WTC11 (cell line): Measurements from ENCODE around the gene NEBL. TPM values are rescaled to one million over a fixed set of nuclear protein-coding genes. Genes with fewer than 3 reads are reported as not detected.

Source experiments
- ATAC-seq: fragments of 200-7000 bp; cut with Tn5 transposase; 2 replicates; pipeline ENCODE4 v1.10.0; 2021; ENCODE audit warnings: mild to moderate bottlenecking, moderate library complexity
- CTCF ChIA-PET: fragments of 300-600 bp; sonication (Branson Sonifier 250); formaldehyde crosslinking; loops from one replicate; lab custom pipeline; 2021; ENCODE audit warnings: antibody characterized with exemption; lab: Charles Lee
- POLR2A ChIA-PET: fragments of 350-600 bp; sonication (Branson Sonifier 250); formaldehyde crosslinking; loops from one replicate; lab custom pipeline; 2021; ENCODE audit warnings: antibody characterized with exemption; lab: Charles Lee
- DNase-seq: peaks from one replicate; pipeline ENCODE4 v3.0.0; 2021; ENCODE audit warnings: low spot score
- H3K27ac Mint-ChIP-seq: 2 replicates; pipeline ENCODE4 v1.8.0; 2021; ENCODE audit warnings: mixed read lengths
- H3K27me3 Mint-ChIP-seq: 2 replicates; pipeline ENCODE4 v1.8.0; 2021; ENCODE audit warnings: low read depth, mild to moderate bottlenecking, moderate library complexity, mixed read lengths
- H3K36me3 Mint-ChIP-seq: 2 replicates; pipeline ENCODE4 v1.8.0; 2021; ENCODE audit warnings: mixed read lengths
- H3K4me1 Mint-ChIP-seq: 2 replicates; pipeline ENCODE4 v1.8.0; 2022; ENCODE audit warnings: mixed read lengths
- H3K4me3 Mint-ChIP-seq: 2 replicates; pipeline ENCODE4 v1.8.0; 2021; ENCODE audit warnings: mild to moderate bottlenecking, moderate library complexity, mixed read lengths
- H3K9me3 Mint-ChIP-seq: 2 replicates; pipeline ENCODE4 v1.8.0; 2021; ENCODE audit warnings: mixed read lengths
- AFF4 ChIP-seq: sonication (generic); formaldehyde crosslinking; IDR thresholded peaks from 2 replicates; pipeline ENCODE4 v1.8.1; 2023; ENCODE audit warnings: mild to moderate bottlenecking, missing genetic modification reagents, borderline replicate concordance
- CBFB ChIP-seq: sonication (generic); formaldehyde crosslinking; IDR thresholded peaks from 2 replicates; pipeline ENCODE4 v1.8.1; 2022; ENCODE audit warnings: mild to moderate bottlenecking, low read depth, missing genetic modification reagents
- E2F1 ChIP-seq: sonication (generic); formaldehyde crosslinking; IDR thresholded peaks from 2 replicates; pipeline ENCODE4 v1.8.0; 2022; ENCODE audit warnings: mild to moderate bottlenecking, missing genetic modification reagents
- GTF2I ChIP-seq: fragments of 250-450 bp; sonication (Bioruptor Pico); conservative IDR thresholded peaks from 2 replicates; pipeline ENCODE4 v1.4.0; 2021; ENCODE audit warnings: mild to moderate bottlenecking
- HMGXB4 ChIP-seq: sonication (generic); formaldehyde crosslinking; IDR thresholded peaks from 2 replicates; pipeline ENCODE4 v1.8.1; 2023; ENCODE audit warnings: mild to moderate bottlenecking, moderate library complexity, missing genetic modification reagents
- IRF2 ChIP-seq: sonication (generic); formaldehyde crosslinking; IDR thresholded peaks from 2 replicates; pipeline ENCODE4 v1.8.0; 2022; ENCODE audit warnings: low read depth, missing genetic modification reagents, borderline replicate concordance
- JAZF1 ChIP-seq: fragments of 250-450 bp; sonication (Bioruptor Pico); IDR thresholded peaks from 2 replicates; pipeline ENCODE4 v1.9.0; 2021; ENCODE audit warnings: moderate library complexity, mild to moderate bottlenecking, inconsistent platforms
- NR3C1 ChIP-seq: sonication (generic); formaldehyde crosslinking; conservative IDR thresholded peaks from 2 replicates; pipeline ENCODE4 v1.8.1; 2023; ENCODE audit warnings: low read depth, mild to moderate bottlenecking, missing genetic modification reagents
- RORB ChIP-seq: fragments of 250-450 bp; sonication (Bioruptor Pico); IDR thresholded peaks from 2 replicates; pipeline ENCODE4 v1.9.0; 2021; ENCODE audit warnings: mild to moderate bottlenecking
- USF1 ChIP-seq: sonication (generic); formaldehyde crosslinking; IDR thresholded peaks from 2 replicates; pipeline ENCODE4 v1.8.0; 2022; ENCODE audit warnings: mild to moderate bottlenecking, missing genetic modification reagents
- USF2 ChIP-seq: sonication (generic); formaldehyde crosslinking; IDR thresholded peaks from 2 replicates; pipeline ENCODE4 v1.8.1; 2023; ENCODE audit warnings: mild to moderate bottlenecking, missing genetic modification reagents, moderate library complexity
- ZNF121 ChIP-seq: sonication (generic); formaldehyde crosslinking; IDR thresholded peaks from 2 replicates; pipeline ENCODE4 v1.8.0; 2023; ENCODE audit warnings: missing genetic modification reagents
- ZNF232 ChIP-seq: sonication (generic); formaldehyde crosslinking; IDR thresholded peaks from 2 replicates; pipeline ENCODE4 v1.8.0; 2022; ENCODE audit warnings: mild to moderate bottlenecking, missing genetic modification reagents
- ZNF317 ChIP-seq: sonication (generic); formaldehyde crosslinking; IDR thresholded peaks from 2 replicates; pipeline ENCODE4 v1.8.1; 2023; ENCODE audit warnings: low read depth, mild to moderate bottlenecking, moderate library complexity, missing genetic modification reagents, borderline replicate concordance
- ZNF396 ChIP-seq: fragments of 250-450 bp; sonication (Bioruptor Pico); IDR thresholded peaks from 2 replicates; pipeline ENCODE4 v1.8.0; 2021; ENCODE audit warnings: mild to moderate bottlenecking, moderate library complexity, borderline replicate concordance
- ZNF671 ChIP-seq: fragments of 250-450 bp; sonication (Bioruptor Pico); IDR thresholded peaks from 2 replicates; pipeline ENCODE4 v1.8.0; 2021; ENCODE audit warnings: mild to moderate bottlenecking
- total RNA-seq: library from RNA; stranded (reverse); gene quantifications from 3 replicates; pipeline ENCODE4 v1.2.3, GENCODE V29; 2021
- TF ChIP-seq, protein P1 (sequence below): sonication (generic); formaldehyde crosslinking; IDR thresholded peaks from 2 replicates; pipeline ENCODE4 v1.8.0; 2023; ENCODE audit warnings: missing genetic modification reagents, mild to moderate bottlenecking, borderline replicate concordance
- TF ChIP-seq, protein P2 (sequence below): sonication (generic); formaldehyde crosslinking; IDR thresholded peaks from 2 replicates; pipeline ENCODE4 v1.8.1; 2022; ENCODE audit warnings: low read depth, missing genetic modification reagents, borderline replicate concordance
- TF ChIP-seq, protein P3 (sequence below): sonication (generic); formaldehyde crosslinking; IDR thresholded peaks from 2 replicates; pipeline ENCODE4 v1.8.0; 2022; ENCODE audit warnings: mild to moderate bottlenecking, missing genetic modification reagents

The NEBL gene
- total RNA-seq, 1 experiment from 2014 or later = 8.9 TPM

GRCh38 chr10:20916976-20917375 is 19.9 kb upstream of the NEBL start:
- TF ChIP-seq ZNF317 = no peak
- no peak for TF ChIP-seq E2F1 (CRISPR knock-in tag)
- no peak for TF ChIP-seq RORB
- TF ChIP-seq ZNF396 (CRISPR knock-in tag) = no peak
- no peak for TF ChIP-seq CBFB (CRISPR knock-in tag)
- TF ChIP-seq, protein P1, sequence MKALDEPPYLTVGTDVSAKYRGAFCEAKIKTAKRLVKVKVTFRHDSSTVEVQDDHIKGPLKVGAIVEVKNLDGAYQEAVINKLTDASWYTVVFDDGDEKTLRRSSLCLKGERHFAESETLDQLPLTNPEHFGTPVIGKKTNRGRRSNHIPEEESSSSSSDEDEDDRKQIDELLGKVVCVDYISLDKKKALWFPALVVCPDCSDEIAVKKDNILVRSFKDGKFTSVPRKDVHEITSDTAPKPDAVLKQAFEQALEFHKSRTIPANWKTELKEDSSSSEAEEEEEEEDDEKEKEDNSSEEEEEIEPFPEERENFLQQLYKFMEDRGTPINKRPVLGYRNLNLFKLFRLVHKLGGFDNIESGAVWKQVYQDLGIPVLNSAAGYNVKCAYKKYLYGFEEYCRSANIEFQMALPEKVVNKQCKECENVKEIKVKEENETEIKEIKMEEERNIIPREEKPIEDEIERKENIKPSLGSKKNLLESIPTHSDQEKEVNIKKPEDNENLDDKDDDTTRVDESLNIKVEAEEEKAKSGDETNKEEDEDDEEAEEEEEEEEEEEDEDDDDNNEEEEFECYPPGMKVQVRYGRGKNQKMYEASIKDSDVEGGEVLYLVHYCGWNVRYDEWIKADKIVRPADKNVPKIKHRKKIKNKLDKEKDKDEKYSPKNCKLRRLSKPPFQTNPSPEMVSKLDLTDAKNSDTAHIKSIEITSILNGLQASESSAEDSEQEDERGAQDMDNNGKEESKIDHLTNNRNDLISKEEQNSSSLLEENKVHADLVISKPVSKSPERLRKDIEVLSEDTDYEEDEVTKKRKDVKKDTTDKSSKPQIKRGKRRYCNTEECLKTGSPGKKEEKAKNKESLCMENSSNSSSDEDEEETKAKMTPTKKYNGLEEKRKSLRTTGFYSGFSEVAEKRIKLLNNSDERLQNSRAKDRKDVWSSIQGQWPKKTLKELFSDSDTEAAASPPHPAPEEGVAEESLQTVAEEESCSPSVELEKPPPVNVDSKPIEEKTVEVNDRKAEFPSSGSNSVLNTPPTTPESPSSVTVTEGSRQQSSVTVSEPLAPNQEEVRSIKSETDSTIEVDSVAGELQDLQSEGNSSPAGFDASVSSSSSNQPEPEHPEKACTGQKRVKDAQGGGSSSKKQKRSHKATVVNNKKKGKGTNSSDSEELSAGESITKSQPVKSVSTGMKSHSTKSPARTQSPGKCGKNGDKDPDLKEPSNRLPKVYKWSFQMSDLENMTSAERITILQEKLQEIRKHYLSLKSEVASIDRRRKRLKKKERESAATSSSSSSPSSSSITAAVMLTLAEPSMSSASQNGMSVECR (CRISPR knock-in tag) = no peak
- TF ChIP-seq NR3C1 (CRISPR knock-in tag) = no peak
- TF ChIP-seq ZNF232 (CRISPR knock-in tag) = no peak
- no peak for TF ChIP-seq ZNF671
- no peak for TF ChIP-seq HMGXB4 (CRISPR knock-in tag)
- TF ChIP-seq AFF4 = no peak
- TF ChIP-seq ZNF121 = no peak
- TF ChIP-seq, all 79 proteins: peak for 0
- ChIA-PET CTCF (no interaction called here), POLR2A (no interaction called here)
- DNase-seq = no peak
- Mint-ChIP-seq H3K4me1 (no peaks in the 10 kb centered on the region), H3K27ac (no peak overlapping the region), H3K9me3 (peaks cover 3% of the 10 kb centered on the region; the same call in 1 of the 2 replicates), H3K36me3 (no peaks in the 10 kb centered on the region), H3K4me3 (no peak overlapping the region), H3K27me3 (no peaks in the 10 kb centered on the region)
- ATAC-seq = no peak

- no peaks in the 10 kb centered on the region for H3K4me1 Mint-ChIP-seq
- TF ChIP-seq USF2 (CRISPR knock-in tag) (no peak), GTF2I (CRISPR knock-in tag) (no peak), IRF2 (CRISPR knock-in tag) (no peak), JAZF1 (CRISPR knock-in tag) (no peak), USF1 (CRISPR knock-in tag) (no peak)
- TF ChIP-seq, protein P2, sequence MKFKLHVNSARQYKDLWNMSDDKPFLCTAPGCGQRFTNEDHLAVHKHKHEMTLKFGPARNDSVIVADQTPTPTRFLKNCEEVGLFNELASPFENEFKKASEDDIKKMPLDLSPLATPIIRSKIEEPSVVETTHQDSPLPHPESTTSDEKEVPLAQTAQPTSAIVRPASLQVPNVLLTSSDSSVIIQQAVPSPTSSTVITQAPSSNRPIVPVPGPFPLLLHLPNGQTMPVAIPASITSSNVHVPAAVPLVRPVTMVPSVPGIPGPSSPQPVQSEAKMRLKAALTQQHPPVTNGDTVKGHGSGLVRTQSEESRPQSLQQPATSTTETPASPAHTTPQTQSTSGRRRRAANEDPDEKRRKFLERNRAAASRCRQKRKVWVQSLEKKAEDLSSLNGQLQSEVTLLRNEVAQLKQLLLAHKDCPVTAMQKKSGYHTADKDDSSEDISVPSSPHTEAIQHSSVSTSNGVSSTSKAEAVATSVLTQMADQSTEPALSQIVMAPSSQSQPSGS (CRISPR knock-in tag) = no peak
- TF ChIP-seq, protein P3, sequence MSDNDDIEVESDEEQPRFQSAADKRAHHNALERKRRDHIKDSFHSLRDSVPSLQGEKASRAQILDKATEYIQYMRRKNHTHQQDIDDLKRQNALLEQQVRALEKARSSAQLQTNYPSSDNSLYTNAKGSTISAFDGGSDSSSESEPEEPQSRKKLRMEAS (CRISPR knock-in tag) = no peak
Measured at GRCh38 chr10:20912969-20913368, 15.9 kb upstream of the NEBL start.

More at GRCh38 chr10:20912969-20913368, 15.9 kb upstream of the NEBL start:
- Mint-ChIP-seq H3K4me3 (no peak overlapping the region), H3K9me3 (peaks cover 3% of the 10 kb centered on the region; the same call in 1 of the 2 replicates), H3K27ac (no peak overlapping the region), H3K27me3 (no peaks in the 10 kb centered on the region), H3K36me3 (no peaks in the 10 kb centered on the region)
- ChIA-PET POLR2A (no interaction called here), CTCF (interaction anchor here (0.6 to 0.7 kb wide), 2 partner anchors 128 to 1350 kb away, joined by 3 read pairs; no protein-coding TSS in a partner anchor)
- ATAC-seq = no peak
- no peak for DNase-seq
